Neural cell (in vitro differentiated cells): Measurements from ENCODE around the gene NHERF2.

Experiments
- CTCF ChIP-seq: fragments of 450-650 bp; IDR thresholded peaks from 2 replicates; pipeline ENCODE4 v1.5.1; 2014; ENCODE audit warnings: antibody characterized with exemption, mild to moderate bottlenecking, moderate library complexity; ENCODE audit not compliant: poor library complexity, severe bottlenecking
- EP300 ChIP-seq: fragments of 450-650 bp; conservative IDR thresholded peaks from 2 replicates; pipeline ENCODE4 v1.6.1; 2014; ENCODE audit warnings: antibody characterized with exemption, mild to moderate bottlenecking, moderate library complexity; ENCODE audit not compliant: poor library complexity, severe bottlenecking
- EZH2 ChIP-seq: fragments of 200-600, 300-800 bp; shearing (Covaris generic), sonication (generic); IDR thresholded peaks from 2 replicates; pipeline ENCODE4 v1.6.1; 2014; ENCODE audit warnings: antibody characterized with exemption, low read length, borderline replicate concordance, mild to moderate bottlenecking; ENCODE audit not compliant: insufficient read depth, poor library complexity, severe bottlenecking
- POLR2AphosphoS5 ChIP-seq: IDR thresholded peaks from 2 replicates; pipeline ENCODE4 v1.6.1; 2012
- RAD21 ChIP-seq: fragments of 450-650 bp; conservative IDR thresholded peaks from 2 replicates; pipeline ENCODE4 v1.6.1; 2014; ENCODE audit warnings: antibody characterized with exemption, mild to moderate bottlenecking, moderate library complexity
- REST ChIP-seq: IDR thresholded peaks from 2 replicates; pipeline ENCODE4 v1.6.1; 2012; ENCODE audit warnings: borderline replicate concordance
- SMC3 ChIP-seq: fragments of 450-650 bp; conservative IDR thresholded peaks from 2 replicates; pipeline ENCODE4 v1.6.1; 2014; ENCODE audit warnings: antibody characterized with exemption, mild to moderate bottlenecking, moderate library complexity; ENCODE audit not compliant: poor library complexity
- TAF1 ChIP-seq: IDR thresholded peaks from 2 replicates; pipeline ENCODE4 v1.6.1; 2012; ENCODE audit warnings: low read depth

GRCh38 chr16:2079991-2080390 lies 53.3 kb downstream of the NHERF2 start:
- TF ChIP-seq CTCF, result no peak
- no peak for TF ChIP-seq EZH2
- no peak for TF ChIP-seq RAD21
- no peak for TF ChIP-seq POLR2AphosphoS5
- TF ChIP-seq EP300, result no peak
- no peak for TF ChIP-seq TAF1
- TF ChIP-seq REST, result no peak
- TF ChIP-seq SMC3, result no peak
